Measurements from ENCODE around the gene ZSWIM4.

Gene ZSWIM4

GRCh38 chr19:13842291-13843103 lies 47.3 kb downstream of the ZSWIM4 start:
- TF ChIP-seq CTCF (IDR thresholded peaks at IDR 0.05; ENCODE audit: insufficient read depth, low read length, missing control alignments) = no peak
- peak overlapping the region; percentile 91 for H3K4me3 ChIP-seq (ENCODE audit: low read depth, low read length)
- CTCF ChIA-PET = interaction anchor here (0.9 to 1.6 kb wide), 3 partner anchors 8 to 20 kb away, joined by 3 to 13 read pairs (median 4); no protein-coding TSS in a partner anchor
- POLR2A ChIA-PET = interaction anchor here (1.0 to 9.0 kb wide), 3 partner anchors 11 to 20 kb away, joined by 5 to 149 read pairs (median 102); no protein-coding TSS in a partner anchor
- DNase-seq (ENCODE audit: low read depth, low spot score) = no peak

DNA sequence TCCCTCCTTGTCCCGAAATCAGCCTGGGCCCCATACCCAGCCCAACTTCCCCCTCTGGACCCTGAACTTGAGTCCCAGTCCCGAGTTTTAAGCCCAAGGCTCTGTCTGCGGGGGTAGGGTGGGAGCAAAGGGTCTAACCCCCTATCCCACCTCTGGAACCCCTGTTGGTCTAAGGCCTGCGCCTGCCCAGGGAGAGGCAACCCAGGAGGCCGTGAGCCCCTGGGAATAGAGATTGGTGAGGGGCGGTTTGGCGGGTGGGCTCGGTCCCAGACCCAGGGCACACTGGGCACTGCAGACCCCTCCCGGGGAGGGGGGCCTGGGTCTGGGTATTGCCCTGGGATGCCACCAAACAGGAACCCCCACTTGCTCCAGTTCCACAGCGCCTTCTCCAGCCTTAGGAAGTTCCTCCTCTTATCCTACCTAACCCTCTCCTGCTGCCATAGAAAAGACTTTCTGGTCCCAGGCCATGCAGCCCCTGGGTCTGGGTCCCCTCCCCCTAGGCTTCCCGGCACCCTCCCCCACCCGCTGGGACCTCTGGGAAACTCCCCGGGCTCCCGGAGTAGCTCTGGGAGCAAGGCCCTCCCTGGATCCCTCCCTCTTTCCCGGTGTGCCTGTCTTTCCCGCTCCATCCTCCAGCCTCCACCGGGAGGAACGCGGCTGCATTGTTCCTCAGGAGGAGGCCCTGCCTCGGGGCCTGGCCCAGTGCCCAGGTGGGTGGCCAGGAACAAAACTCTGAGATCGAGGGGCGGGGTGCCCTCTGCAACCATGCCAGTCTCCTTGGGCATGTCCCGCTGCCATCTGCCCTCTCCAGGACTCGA lies 48.1 kb downstream of the ZSWIM4 start:
- TF ChIP-seq CTCF (IDR thresholded peaks at IDR 0.05; ENCODE audit: insufficient read depth, low read length, missing control alignments) = no peak
- H3K4me3 ChIP-seq (ENCODE audit: low read depth, low read length) = peak overlapping the region; percentile 63
- ChIA-PET CTCF (no interaction called here), POLR2A (interaction anchor here (0.9 kb wide), 1 partner anchor 75 kb away, joined by 3 read pairs; no protein-coding TSS in a partner anchor)
- no peak for DNase-seq (ENCODE audit: low read depth, low spot score)

DNA sequence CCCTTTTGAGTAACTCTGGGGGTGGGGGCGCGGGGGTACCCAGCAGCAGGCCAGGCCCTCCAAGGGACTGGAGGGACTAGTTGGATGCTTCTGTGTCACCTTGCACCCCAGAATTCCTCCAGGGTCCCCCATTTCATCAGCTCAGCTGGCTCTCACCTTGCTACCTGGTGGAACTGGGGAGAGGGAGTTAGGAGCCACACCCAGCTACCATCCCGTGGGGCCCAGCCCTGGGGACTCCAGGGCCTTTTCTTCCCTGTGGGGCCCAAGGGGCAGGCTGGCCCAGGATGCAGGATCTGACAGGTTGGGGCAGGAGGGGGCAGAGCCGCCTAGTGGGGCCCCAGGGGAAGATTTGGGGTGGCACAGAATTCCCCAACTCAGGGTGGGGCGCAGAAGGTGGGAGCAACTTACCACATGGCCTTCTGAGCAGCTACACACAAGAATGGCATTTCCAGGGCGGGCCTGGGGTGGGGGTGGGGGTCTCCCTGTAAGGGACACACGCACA lies 48.9 kb downstream of the ZSWIM4 start:
- TF ChIP-seq CTCF (IDR thresholded peaks at IDR 0.05; ENCODE audit: insufficient read depth, low read length, missing control alignments) = no peak
- ChIA-PET CTCF (no interaction called here), POLR2A (interaction anchor here (0.5 to 0.9 kb wide), 2 partner anchors 17 to 76 kb away, joined by 3 read pairs; no protein-coding TSS in a partner anchor)
- no peak for DNase-seq (ENCODE audit: low read depth, low spot score)
- no peak overlapping the region for H3K4me3 ChIP-seq (ENCODE audit: low read depth, low read length)

- H3K4me3 ChIP-seq (ENCODE audit: low read depth, low read length) = peak overlapping the region; percentile 60
- DNase-seq (ENCODE audit: low read depth, low spot score) = no peak
- TF ChIP-seq CTCF (IDR thresholded peaks at IDR 0.05; ENCODE audit: insufficient read depth, low read length, missing control alignments) = no peak
- ChIA-PET CTCF (interaction anchor here (0.5 to 1.5 kb wide), 4 partner anchors 13 to 252 kb away, joined by 3 to 6 read pairs (median 4); no protein-coding TSS in a partner anchor), POLR2A (interaction anchor here (0.6 to 2.5 kb wide), 7 partner anchors 9 to 403 kb away, joined by 3 to 37 read pairs (median 4); partner anchors contain the start of genes MRI1 and ZSWIM4)
These were observed 51.5 kb downstream of the ZSWIM4 start for GRCh38 chr19:13846557-13847406.

DNA sequence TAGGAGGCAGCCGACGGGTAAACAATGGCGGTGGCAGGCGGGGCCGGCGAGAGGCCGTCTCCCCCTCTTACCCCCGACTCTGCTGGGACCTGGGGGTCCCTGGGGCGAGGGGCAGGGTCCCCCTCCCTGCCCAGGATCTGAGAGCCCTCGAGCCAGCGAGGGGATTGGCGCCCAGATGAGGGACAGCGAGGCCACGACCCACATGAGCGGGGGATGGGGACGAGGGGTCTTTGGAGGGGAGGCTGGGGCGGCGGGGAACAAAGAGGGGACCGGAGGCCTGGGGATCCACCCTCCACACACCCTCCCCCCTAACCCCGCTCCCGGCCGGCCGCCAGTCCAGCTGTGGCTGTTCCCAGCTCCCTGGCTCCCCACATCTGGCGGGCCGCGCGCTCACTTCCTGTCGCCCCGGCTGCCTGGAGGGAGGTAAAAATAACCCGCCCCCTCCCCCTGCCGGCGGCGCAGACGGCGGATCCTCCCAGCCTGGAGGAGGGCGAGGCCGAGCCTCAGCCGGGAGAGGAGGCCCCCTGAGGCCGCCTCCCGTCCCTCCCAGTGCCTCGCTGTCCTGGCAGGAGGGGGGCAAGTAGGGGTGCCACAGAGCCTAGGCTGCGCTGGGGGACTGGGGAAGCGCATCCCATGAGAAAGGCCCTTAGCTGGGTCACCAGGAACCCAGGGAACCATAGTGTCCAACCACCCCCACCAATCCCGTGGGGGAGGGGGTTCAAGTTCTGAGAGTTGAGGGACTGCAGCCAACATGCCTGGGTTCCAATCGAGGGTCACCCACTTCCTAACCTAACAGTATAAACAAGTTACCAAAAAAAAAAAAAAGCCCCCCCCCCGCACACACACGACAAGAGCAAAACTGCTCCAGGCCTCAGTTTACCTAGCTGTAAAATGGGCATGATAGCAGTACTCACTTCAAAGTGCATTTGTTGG lies 52.4 kb downstream of the ZSWIM4 start:
- POLR2A ChIA-PET = interaction anchor here (0.5 to 2.5 kb wide), 7 partner anchors 8 to 702 kb away, joined by 3 to 37 read pairs (median 4); partner anchors contain the start of genes MRI1 and ZSWIM4
- H3K4me3 ChIP-seq (ENCODE audit: low read depth, low read length) = peak overlapping the region; percentile 60
- peak; percentile 20 for TF ChIP-seq CTCF (IDR thresholded peaks at IDR 0.05; ENCODE audit: insufficient read depth, low read length, missing control alignments)
- CTCF ChIA-PET = interaction anchor here (1.1 kb wide), 2 partner anchors 14 to 253 kb away, joined by 3 to 5 read pairs; no protein-coding TSS in a partner anchor
- DNase-seq (ENCODE audit: low read depth, low spot score) = no peak
